Measurements from ENCODE around the gene SGPP1. TPM values are rescaled to one million over a fixed set of nuclear protein-coding genes. Genes with fewer than 3 reads are reported as not detected.

SGPP1 gene
- total and polyA plus RNA-seq, 10 of the 15 experiments (the other 5 are each of a cell fraction or from before 2014, with no cell fraction given) = 3.5 to 37.7 (median 25.5) TPM

DNA sequence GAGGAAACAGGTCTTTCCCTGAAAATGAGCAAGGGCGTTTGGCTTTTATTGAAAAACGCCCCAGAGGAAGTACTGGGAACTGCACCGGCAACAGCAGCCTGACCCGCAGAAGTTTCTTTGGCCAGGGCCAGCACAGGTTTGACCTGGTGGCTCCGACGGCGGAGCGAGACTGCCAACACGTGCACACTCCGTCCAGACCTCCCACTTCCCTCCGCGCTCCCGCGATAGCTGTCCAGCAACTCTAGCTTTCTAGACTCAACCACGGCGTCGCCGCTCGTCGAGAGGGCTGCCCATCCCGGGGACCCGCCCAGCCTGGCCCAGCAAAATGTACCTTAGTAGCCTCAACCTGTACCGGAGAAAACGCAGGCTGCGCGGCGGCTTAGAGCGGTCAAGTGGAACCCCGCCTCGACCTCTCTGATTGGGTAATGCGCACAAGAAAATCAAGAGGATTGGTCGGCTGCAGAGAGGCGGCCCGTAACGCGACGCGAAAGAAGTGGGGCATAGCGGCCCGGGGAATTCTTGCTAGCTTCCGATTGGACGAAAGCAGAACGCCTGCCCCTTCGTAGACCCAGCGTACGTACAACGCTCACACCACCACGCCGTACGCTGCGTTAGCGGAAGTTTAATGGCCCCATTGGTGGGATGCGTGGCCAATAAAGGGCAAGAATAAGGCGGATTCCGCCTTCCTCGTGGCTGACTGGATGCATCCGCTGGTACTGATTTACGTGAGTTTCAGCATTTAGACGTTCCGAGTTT lies 86.2 kb downstream of the SGPP1 start, which contains the start of gene WDR89 (continued):
- TF ChIP-seq, protein P1, sequence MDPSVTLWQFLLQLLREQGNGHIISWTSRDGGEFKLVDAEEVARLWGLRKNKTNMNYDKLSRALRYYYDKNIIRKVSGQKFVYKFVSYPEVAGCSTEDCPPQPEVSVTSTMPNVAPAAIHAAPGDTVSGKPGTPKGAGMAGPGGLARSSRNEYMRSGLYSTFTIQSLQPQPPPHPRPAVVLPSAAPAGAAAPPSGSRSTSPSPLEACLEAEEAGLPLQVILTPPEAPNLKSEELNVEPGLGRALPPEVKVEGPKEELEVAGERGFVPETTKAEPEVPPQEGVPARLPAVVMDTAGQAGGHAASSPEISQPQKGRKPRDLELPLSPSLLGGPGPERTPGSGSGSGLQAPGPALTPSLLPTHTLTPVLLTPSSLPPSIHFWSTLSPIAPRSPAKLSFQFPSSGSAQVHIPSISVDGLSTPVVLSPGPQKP (IDR thresholded peaks at IDR 0.05; ENCODE audit: low read depth, low read length) = peak; percentile 15; the same call in 1 of the 2 replicates
- peak; percentile 70 for TF ChIP-seq TCF7 (IDR thresholded peaks at IDR 0.05; ENCODE audit: borderline replicate concordance)
- TF ChIP-seq EP300 (IDR thresholded peaks at IDR 0.05; ENCODE audit: borderline replicate concordance in 1 of 2, control insufficient read depth in 1 of 2, low read depth in 2 of 2, low read length in 2 of 2) = peak; percentile 34 to 56; a peak in 2 of 4 replicates
- TF ChIP-seq, protein P2, sequence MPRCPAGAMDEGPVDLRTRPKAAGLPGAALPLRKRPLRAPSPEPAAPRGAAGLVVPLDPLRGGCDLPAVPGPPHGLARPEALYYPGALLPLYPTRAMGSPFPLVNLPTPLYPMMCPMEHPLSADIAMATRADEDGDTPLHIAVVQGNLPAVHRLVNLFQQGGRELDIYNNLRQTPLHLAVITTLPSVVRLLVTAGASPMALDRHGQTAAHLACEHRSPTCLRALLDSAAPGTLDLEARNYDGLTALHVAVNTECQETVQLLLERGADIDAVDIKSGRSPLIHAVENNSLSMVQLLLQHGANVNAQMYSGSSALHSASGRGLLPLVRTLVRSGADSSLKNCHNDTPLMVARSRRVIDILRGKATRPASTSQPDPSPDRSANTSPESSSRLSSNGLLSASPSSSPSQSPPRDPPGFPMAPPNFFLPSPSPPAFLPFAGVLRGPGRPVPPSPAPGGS (IDR thresholded peaks at IDR 0.05; ENCODE audit: borderline replicate concordance, insufficient read depth, low read depth, low read length, poor library complexity, severe bottlenecking) = no peak
- TF ChIP-seq RUNX3 (IDR thresholded peaks at IDR 0.05; ENCODE audit: low read length) = peak; percentile 46; the same call in 1 of the 2 replicates
- TF ChIP-seq, protein P3, sequence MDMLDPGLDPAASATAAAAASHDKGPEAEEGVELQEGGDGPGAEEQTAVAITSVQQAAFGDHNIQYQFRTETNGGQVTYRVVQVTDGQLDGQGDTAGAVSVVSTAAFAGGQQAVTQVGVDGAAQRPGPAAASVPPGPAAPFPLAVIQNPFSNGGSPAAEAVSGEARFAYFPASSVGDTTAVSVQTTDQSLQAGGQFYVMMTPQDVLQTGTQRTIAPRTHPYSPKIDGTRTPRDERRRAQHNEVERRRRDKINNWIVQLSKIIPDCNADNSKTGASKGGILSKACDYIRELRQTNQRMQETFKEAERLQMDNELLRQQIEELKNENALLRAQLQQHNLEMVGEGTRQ (IDR thresholded peaks at IDR 0.05; ENCODE audit: borderline replicate concordance, low read depth, low read length) = peak; percentile 30; the same call in 1 of the 2 replicates
- TF ChIP-seq, protein P4, sequence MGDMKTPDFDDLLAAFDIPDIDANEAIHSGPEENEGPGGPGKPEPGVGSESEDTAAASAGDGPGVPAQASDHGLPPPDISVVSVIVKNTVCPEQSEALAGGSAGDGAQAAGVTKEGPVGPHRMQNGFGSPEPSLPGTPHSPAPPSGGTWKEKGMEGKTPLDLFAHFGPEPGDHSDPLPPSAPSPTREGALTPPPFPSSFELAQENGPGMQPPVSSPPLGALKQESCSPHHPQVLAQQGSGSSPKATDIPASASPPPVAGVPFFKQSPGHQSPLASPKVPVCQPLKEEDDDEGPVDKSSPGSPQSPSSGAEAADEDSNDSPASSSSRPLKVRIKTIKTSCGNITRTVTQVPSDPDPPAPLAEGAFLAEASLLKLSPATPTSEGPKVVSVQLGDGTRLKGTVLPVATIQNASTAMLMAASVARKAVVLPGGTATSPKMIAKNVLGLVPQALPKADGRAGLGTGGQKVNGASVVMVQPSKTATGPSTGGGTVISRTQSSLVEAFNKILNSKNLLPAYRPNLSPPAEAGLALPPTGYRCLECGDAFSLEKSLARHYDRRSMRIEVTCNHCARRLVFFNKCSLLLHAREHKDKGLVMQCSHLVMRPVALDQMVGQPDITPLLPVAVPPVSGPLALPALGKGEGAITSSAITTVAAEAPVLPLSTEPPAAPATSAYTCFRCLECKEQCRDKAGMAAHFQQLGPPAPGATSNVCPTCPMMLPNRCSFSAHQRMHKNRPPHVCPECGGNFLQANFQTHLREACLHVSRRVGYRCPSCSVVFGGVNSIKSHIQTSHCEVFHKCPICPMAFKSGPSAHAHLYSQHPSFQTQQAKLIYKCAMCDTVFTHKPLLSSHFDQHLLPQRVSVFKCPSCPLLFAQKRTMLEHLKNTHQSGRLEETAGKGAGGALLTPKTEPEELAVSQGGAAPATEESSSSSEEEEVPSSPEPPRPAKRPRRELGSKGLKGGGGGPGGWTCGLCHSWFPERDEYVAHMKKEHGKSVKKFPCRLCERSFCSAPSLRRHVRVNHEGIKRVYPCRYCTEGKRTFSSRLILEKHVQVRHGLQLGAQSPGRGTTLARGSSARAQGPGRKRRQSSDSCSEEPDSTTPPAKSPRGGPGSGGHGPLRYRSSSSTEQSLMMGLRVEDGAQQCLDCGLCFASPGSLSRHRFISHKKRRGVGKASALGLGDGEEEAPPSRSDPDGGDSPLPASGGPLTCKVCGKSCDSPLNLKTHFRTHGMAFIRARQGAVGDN (IDR thresholded peaks at IDR 0.05) = peak; percentile 96
- TF ChIP-seq, protein P5, sequence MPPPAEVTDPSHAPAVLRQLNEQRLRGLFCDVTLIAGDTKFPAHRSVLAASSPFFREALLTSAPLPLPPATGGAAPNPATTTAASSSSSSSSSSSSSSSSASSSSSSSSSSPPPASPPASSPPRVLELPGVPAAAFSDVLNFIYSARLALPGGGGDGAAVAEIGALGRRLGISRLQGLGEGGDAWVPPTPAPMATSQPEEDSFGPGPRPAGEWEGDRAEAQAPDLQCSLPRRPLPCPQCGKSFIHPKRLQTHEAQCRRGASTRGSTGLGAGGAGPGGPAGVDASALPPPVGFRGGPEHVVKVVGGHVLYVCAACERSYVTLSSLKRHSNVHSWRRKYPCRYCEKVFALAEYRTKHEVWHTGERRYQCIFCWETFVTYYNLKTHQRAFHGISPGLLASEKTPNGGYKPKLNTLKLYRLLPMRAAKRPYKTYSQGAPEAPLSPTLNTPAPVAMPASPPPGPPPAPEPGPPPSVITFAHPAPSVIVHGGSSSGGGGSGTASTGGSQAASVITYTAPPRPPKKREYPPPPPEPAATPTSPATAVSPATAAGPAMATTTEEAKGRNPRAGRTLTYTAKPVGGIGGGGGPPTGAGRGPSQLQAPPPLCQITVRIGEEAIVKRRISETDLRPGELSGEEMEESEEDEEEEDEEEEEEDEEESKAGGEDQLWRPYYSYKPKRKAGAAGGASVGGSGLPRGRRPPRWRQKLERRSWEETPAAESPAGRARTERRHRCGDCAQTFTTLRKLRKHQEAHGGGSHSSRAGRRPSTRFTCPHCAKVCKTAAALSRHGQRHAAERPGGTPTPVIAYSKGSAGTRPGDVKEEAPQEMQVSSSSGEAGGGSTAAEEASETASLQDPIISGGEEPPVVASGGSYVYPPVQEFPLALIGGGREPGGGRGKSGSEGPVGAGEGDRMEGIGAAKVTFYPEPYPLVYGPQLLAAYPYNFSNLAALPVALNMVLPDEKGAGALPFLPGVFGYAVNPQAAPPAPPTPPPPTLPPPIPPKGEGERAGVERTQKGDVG (CRISPR knock-in tag; IDR thresholded peaks at IDR 0.05) = no peak
- peak; percentile 59; the same call in 1 of the 2 replicates for TF ChIP-seq RAD51 (IDR thresholded peaks at IDR 0.05)
- peak; percentile 80 for TF ChIP-seq LARP7 (IDR thresholded peaks at IDR 0.05)
- TF ChIP-seq SMARCA5 (IDR thresholded peaks at IDR 0.05) = peak; percentile 95
- peak; percentile 36; the same call in 1 of the 2 replicates for TF ChIP-seq WRNIP1 (IDR thresholded peaks at IDR 0.05; ENCODE audit: borderline replicate concordance, low read depth, low read length)
- TF ChIP-seq IKZF1 (conservative IDR thresholded peaks at IDR 0.05) = peak; percentile 77
- peak; percentile 45; the same call in 1 of the 2 replicates for TF ChIP-seq TCF12 (IDR thresholded peaks at IDR 0.05; ENCODE audit: low read depth, low read length)
- TF ChIP-seq CHD2 (IDR thresholded peaks at IDR 0.05; ENCODE audit: borderline replicate concordance, low read depth, low read length) = peak; percentile 93
- TF ChIP-seq TAF1 (IDR thresholded peaks at IDR 0.05; ENCODE audit: borderline replicate concordance, low read depth, low read length) = peak; percentile 97
- TF ChIP-seq ZNF217 (IDR thresholded peaks at IDR 0.05) = no peak
- TF ChIP-seq JUNB (IDR thresholded peaks at IDR 0.05) = peak; percentile 17; the same call in 1 of the 2 replicates
